Kidney (tissue), 14 donors: ENCODE measurements around the gene GGT5. TPM values are rescaled to one million over a fixed set of nuclear protein-coding genes. Genes with fewer than 3 reads are reported as not detected.

Experiments
- DNase-seq, 5 donors: peaks; one replicate each; pipeline ENCODE4 v3.0.0-alpha.2; 2013 to 2020
- FAIRE-seq: peaks from 2 replicates; lab custom pipeline; 2012; peaks lifted over from hg19 to GRCh38; lab: Jason Lieb, UNC
- H3K27ac ChIP-seq, 2 donors: one replicate each; pipeline ENCODE4 v1.7.0; 2013; ENCODE audit warnings: low read depth in 2 of 2, low read length in 2 of 2, inconsistent platforms in 1 of 2
- H3K27me3 ChIP-seq: one replicate; pipeline ENCODE4 v1.7.1; 2013; ENCODE audit warnings: low read length, inconsistent platforms; ENCODE audit not compliant: control insufficient read depth, insufficient read depth
- H3K36me3 ChIP-seq, 3 donors: one replicate each; pipeline versions ENCODE4 v1.7.0 to v1.7.1; 2013; ENCODE audit warnings: low read length in 3 of 3, control low read depth in 1 of 3, inconsistent platforms in 1 of 3; ENCODE audit not compliant: insufficient read depth in 3 of 3, control insufficient read depth in 2 of 3
- H3K4me1 ChIP-seq, 3 donors: one replicate each; pipeline versions ENCODE4 v1.7.0 to v1.7.1; 2013; ENCODE audit warnings: low read length in 3 of 3, inconsistent platforms in 1 of 3, low read depth in 1 of 3; ENCODE audit not compliant: control insufficient read depth in 2 of 3, insufficient read depth in 2 of 3
- H3K4me3 ChIP-seq, 3 donors: one replicate each; pipeline versions ENCODE4 v1.7.0 to v1.8.1; 2013; ENCODE audit warnings: low read length in 3 of 3, control low read depth in 1 of 3, inconsistent platforms in 1 of 3
- H3K9ac ChIP-seq, 3 donors: one replicate each; pipeline versions ENCODE4 v1.7.0 to v1.7.1; 2013; ENCODE audit warnings: low read length in 3 of 3, control low read depth in 1 of 3, inconsistent platforms in 1 of 3
- H3K9me3 ChIP-seq, 3 donors: one replicate each; pipeline versions ENCODE4 v1.7.0 to v1.7.1; 2013; ENCODE audit warnings: low read length in 3 of 3, control low read depth in 1 of 3, inconsistent platforms in 1 of 3; ENCODE audit not compliant: control insufficient read depth in 2 of 3, insufficient read depth in 1 of 3
- intact Hi-C: fragments of 100-400 bp; cut with DNase I; formaldehyde crosslinking; loops from one replicate; pipeline ENCODE4 v1.11.1; 2022
- polyA plus RNA-seq: library from polyadenylated mRNA; stranded (reverse); fragments of 350-450 nt; fragmentation: Illumina TruSeq; extraction: RNeasy Lipid Tissue Mini Kit (QIAGEN cat#74804); gene quantifications from one replicate; pipeline ENCODE4 v1.2.3, GENCODE V29; 2014; ENCODE audit warnings: low read depth, low replicate concordance; ENCODE audit not compliant: insufficient read depth
- total RNA-seq: library from RNA; stranded (reverse); fragmentation: NEBNext Ultra II Directional; extraction: Animal tissue kit (Norgen Biotek cat#: 25700); gene quantifications from one replicate; pipeline ENCODE4 v1.2.1, GENCODE V29; 2021
- TF ChIP-seq, protein P1 (sequence below): IDR thresholded peaks from 3 replicates; pipeline ENCODE4 v1.5.1; 2012; ENCODE audit warnings: mild to moderate bottlenecking, moderate library complexity, borderline replicate concordance; ENCODE audit not compliant: insufficient read depth; ENCODE audit errors: extremely low read depth
- donor health status: control.
- donor health status: control.
- donor health status: control.
- donor health status: control.
- donor health status: control.
- donor health status: DM: yes; HTN: yes; CAD: no.
- donor health status: Normal renal cell carcinoma (clear cell type).

GGT5 gene
- total and polyA plus RNA-seq, 2 donors from 2014 or later, result 63.2 to 103 TPM

DNA sequence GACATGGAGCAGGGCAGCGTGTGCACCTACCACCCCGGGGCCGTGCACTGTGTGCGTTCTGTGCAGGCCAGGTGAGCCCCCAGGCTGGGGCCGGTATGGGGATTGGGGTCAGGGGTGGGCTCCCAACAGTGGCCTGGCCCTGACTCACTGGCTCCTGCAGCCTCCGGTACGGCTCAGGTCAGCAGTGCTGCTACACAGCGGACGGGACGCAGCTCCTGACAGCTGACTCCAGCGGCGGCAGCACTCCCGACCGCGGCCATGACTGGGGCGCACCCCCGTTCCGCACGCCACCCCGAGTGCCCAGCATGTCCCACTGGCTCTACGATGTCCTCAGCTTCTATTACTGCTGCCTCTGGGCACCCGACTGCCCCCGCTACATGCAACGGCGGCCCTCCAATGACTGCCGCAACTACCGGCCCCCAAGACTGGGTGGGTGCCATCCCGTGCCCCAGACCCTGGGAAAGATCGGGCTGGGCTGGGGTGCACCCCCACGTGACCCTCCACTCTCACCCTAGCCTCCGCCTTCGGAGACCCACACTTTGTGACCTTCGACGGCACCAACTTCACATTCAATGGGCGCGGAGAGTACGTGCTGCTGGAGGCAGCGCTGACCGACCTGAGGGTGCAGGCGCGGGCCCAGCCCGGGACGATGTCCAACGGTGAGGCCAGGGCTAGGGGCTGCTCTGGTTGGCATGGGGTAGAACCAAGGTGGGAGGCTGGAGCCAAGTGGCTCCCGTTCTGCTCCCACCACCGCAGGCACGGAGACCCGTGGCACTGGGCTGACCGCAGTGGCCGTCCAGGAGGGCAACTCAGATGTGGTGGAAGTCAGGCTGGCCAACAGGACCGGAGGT is 59.2 kb downstream of the GGT5 start:
- TF ChIP-seq, protein P1, sequence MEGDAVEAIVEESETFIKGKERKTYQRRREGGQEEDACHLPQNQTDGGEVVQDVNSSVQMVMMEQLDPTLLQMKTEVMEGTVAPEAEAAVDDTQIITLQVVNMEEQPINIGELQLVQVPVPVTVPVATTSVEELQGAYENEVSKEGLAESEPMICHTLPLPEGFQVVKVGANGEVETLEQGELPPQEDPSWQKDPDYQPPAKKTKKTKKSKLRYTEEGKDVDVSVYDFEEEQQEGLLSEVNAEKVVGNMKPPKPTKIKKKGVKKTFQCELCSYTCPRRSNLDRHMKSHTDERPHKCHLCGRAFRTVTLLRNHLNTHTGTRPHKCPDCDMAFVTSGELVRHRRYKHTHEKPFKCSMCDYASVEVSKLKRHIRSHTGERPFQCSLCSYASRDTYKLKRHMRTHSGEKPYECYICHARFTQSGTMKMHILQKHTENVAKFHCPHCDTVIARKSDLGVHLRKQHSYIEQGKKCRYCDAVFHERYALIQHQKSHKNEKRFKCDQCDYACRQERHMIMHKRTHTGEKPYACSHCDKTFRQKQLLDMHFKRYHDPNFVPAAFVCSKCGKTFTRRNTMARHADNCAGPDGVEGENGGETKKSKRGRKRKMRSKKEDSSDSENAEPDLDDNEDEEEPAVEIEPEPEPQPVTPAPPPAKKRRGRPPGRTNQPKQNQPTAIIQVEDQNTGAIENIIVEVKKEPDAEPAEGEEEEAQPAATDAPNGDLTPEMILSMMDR, result no peak
- FAIRE-seq, result no peak
- intact Hi-C loops, result no loop called here

DNA sequence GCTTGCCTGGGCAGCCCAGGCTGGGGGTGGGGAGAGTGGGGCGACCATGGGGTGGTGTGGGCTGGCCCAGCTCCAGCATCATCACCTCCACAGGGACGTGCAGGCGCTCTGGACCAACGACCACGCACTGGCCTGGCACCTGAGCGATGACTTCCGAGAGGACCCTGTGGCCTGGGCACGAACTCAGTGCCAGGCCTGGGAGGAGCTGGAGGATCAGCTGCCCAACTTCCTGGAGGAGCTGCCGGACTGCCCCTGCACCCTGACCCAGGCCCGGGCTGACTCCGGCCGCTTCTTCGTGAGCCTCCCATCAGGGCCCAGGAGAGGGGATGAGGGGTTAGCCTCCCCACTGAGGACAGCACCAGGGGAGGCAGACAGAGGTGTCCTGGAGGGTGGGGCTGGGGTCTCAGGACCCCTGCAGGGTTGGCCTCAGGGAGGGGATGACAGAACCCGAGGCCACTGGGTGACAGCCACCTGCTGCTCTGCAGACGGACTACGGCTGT is 59.8 kb downstream of the GGT5 start:
- FAIRE-seq, result no peak
- Histone ChIP-seq H3K4me1 (peaks cover 0 to 32% (median 8%) of the 10 kb centered on the region in 3 donors), H3K36me3 (peaks cover 0 to 3% (median 0%) of the 10 kb centered on the region in 3 donors)

More for the DNA sequence above, 59.2 kb downstream of the GGT5 start:
- DNase-seq, result peak in 2 of 5 donors; percentile 40 to 68
- H3K4me3 ChIP-seq, result no peak overlapping the region
- no peak overlapping the region for H3K9ac ChIP-seq
- H3K36me3 ChIP-seq, result peaks cover 0 to 3% (median 0%) of the 10 kb centered on the region in 3 donors
- H3K9me3 ChIP-seq, result no peaks in the 10 kb centered on the region
- H3K27me3 ChIP-seq, result no peaks in the 10 kb centered on the region
- H3K27ac ChIP-seq, result no peak overlapping the region
- peaks cover 0 to 33% (median 8%) of the 10 kb centered on the region in 3 donors for H3K4me1 ChIP-seq

DNA sequence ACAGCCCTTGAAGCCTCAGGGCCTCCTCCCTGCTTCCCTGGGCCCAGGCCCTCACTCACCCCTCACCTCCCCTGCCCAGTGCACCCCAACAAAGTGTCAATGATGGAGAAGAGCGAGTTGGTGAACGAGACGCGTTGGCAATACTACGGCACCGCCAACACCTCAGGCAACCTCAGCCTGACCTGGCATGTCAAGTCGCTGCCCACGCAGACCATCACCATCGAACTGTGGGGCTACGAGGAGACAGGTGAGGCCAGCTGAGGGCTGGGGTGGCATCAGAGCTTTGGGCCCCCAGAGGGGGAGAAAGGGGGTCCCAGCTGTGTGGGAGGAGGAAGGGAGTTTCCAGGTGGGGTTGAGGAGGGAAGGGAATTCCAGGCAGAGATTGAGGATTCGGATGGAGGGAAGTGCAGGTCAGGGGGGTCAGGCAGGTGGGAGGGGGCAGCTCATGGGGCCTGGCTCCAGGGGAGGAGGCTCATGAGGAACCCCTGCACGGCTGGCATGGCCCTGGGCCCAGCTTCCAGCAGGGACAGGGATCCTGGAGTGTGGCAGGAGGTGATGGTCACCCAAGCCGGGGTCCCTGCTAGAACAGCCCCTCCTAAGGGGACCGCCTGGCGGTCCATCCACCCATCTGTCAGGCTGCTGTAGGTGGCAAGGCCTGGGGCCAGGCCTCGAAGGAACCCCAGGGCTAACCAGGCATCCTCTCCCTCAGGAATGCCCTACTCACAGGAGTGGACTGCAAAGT is 60.7 kb downstream of the GGT5 start:
- Histone ChIP-seq H3K9ac (no peak overlapping the region), H3K27ac (no peak overlapping the region)
- no peak for FAIRE-seq

More for the DNA sequence above, 59.8 kb downstream of the GGT5 start:
- Histone ChIP-seq H3K27me3 (no peaks in the 10 kb centered on the region), H3K9me3 (no peaks in the 10 kb centered on the region), H3K27ac (no peak overlapping the region), H3K4me3 (no peak overlapping the region), H3K9ac (no peak overlapping the region)
- TF ChIP-seq, protein P1, result no peak
- peak in 2 of 5 donors; percentile 28 to 65 for DNase-seq
- intact Hi-C loops, result no loop called here

More for the DNA sequence above, 60.7 kb downstream of the GGT5 start:
- TF ChIP-seq, protein P1, result no peak
- Histone ChIP-seq H3K27me3 (no peaks in the 10 kb centered on the region), H3K36me3 (peaks cover 0 to 3% (median 0%) of the 10 kb centered on the region in 3 donors), H3K4me1 (peaks cover 0 to 25% (median 8%) of the 10 kb centered on the region in 3 donors), H3K9me3 (no peaks in the 10 kb centered on the region), H3K4me3 (no peak overlapping the region)
- DNase-seq, result peak in 1 of 5 donors; percentile 61
- intact Hi-C loops, result no loop called here
